Tibial artery (tissue), 4 donors: ENCODE measurements around the gene PIM2.

Experiments
- DNase-seq, 2 donors: peaks; one replicate each; pipeline ENCODE4 v3.0.0-alpha.2; 2019
- H3K27ac ChIP-seq, 2 donors: fragments of 200-600 bp; sonication (generic) in 1 of 2; 1 replicate in 1 of 2; 2 replicates in 1 of 2; pipeline ENCODE4 v1.5.1; 2018 to 2019; ENCODE audit warnings: mild to moderate bottlenecking in 1 of 2
- H3K27me3 ChIP-seq, 2 donors: fragments of 200-600 bp; sonication (generic) in 1 of 2; one replicate each; pipeline versions ENCODE4 v1.5.1 to v1.6.0; 2016 to 2019
- H3K36me3 ChIP-seq, 3 donors: fragments of 200-600 bp; sonication (generic) in 2 of 3; one replicate each; pipeline ENCODE4 v1.5.1; 2016 to 2019; ENCODE audit warnings: mild to moderate bottlenecking in 2 of 3
- H3K4me1 ChIP-seq, 4 donors: fragments of 200-600 bp; sonication (generic) in 2 of 4; 1 replicate in 3 of 4; 2 replicates in 1 of 4; pipeline ENCODE4 v1.5.1; 2016 to 2019
- H3K4me3 ChIP-seq, 2 donors: fragments of 200-600 bp; sonication (generic) in 1 of 2; 1 replicate in 1 of 2; 2 replicates in 1 of 2; pipeline ENCODE4 v1.5.1; 2018 to 2019; ENCODE audit warnings: mild to moderate bottlenecking in 2 of 2
- H3K9me3 ChIP-seq, 3 donors: fragments of 200-600 bp; sonication (generic) in 1 of 3; one replicate each; pipeline ENCODE4 v1.5.1; 2016 to 2019
- CTCF ChIP-seq, 2 experiments: fragments of 200-600 bp in 1 of 2; fragments of 450-650 bp in 1 of 2; IDR thresholded peaks; one replicate each; pipeline ENCODE4 v1.5.1; 2017 to 2019; ENCODE audit warnings: antibody characterized with exemption in 2 of 2, mild to moderate bottlenecking in 1 of 2, moderate library complexity in 1 of 2
- intact Hi-C: fragments of 100-400 bp; cut with DNase I; formaldehyde crosslinking; loops from one replicate; pipeline ENCODE4 v1.15.0; 2023; ENCODE audit warnings: low total_unique reads

PIM2 gene

GRCh38 chrX:48864210-48864609, 54.6 kb downstream of the PIM2 start:
- Histone ChIP-seq H3K9me3 (no peaks in the 10 kb centered on the region), H3K27me3 (no peaks in the 10 kb centered on the region), H3K4me3 (no peak overlapping the region), H3K27ac (no peak overlapping the region), H3K36me3 (no peaks in the 10 kb centered on the region), H3K4me1 (no peaks in the 10 kb centered on the region)
- no peak for DNase-seq
- TF ChIP-seq CTCF (IDR thresholded peaks at IDR 0.05): no peak
- intact Hi-C loops: no loop called here
